K562 (cell line): Measurements from ENCODE around the gene MRPS18B. TPM values are rescaled to one million over a fixed set of nuclear protein-coding genes. Genes with fewer than 3 reads are reported as not detected.
A peak's percentile ranks its signal among the peaks of the same experiment; 100 is the strongest.

Experiments
- CAMTA2 ChIP-seq: fragments of 250-450 bp; sonication (Bioruptor Pico); conservative IDR thresholded peaks from 2 replicates; pipeline ENCODE4 v1.5.1; 2022
- CEBPG ChIP-seq, 3 experiments: fragments of 200-800 bp in 1 of 3; sonication (Bioruptor generic) in 1 of 3; sonication (generic) in 1 of 3; formaldehyde crosslinking in 1 of 3; IDR thresholded peaks in 2 of 3; conservative IDR thresholded peaks in 1 of 3; 2 replicates each; pipeline versions ENCODE4 v1.6.1 to v1.8.0; 2016 to 2022; ENCODE audit warnings: missing compliant biosample characterization in 2 of 3, missing genetic modification characterization in 2 of 3, mild to moderate bottlenecking in 1 of 3, missing genetic modification reagents in 1 of 3
- ESRRB ChIP-seq: fragments of 250-450 bp; sonication (Bioruptor Pico); IDR thresholded peaks from 2 replicates; pipeline ENCODE4 v1.5.0; 2020; ENCODE audit warnings: mild to moderate bottlenecking, moderate library complexity, borderline replicate concordance
- HDGF ChIP-seq: fragments of 450-650 bp; IDR thresholded peaks from 2 replicates; pipeline ENCODE4 v1.6.1; 2016
- NFE2 ChIP-seq: IDR thresholded peaks from 2 replicates; pipeline ENCODE4 v1.6.1; 2014; ENCODE audit warnings: antibody characterized with exemption, low read depth
- PHF21A ChIP-seq: fragments of 450-650 bp; IDR thresholded peaks from 2 replicates; pipeline ENCODE4 v1.6.1; 2017; ENCODE audit warnings: low read depth, borderline replicate concordance
- POLR2B ChIP-seq: fragments of 450-650 bp; IDR thresholded peaks from 2 replicates; pipeline ENCODE4 v1.6.1; 2018; ENCODE audit warnings: low read depth; ENCODE audit not compliant: partially characterized antibody
- SNRNP70 ChIP-seq: fragments of 200-400 bp; formaldehyde crosslinking; optimal IDR thresholded peaks from 2 replicates; pipeline ENCODE3; 2017; ENCODE audit warnings: low read depth, low read length
- TAF7 ChIP-seq: fragments of 450-650 bp; IDR thresholded peaks from 2 replicates; pipeline ENCODE4 v1.6.1; 2016; ENCODE audit warnings: missing genetic modification characterization, missing compliant biosample characterization
- THRA ChIP-seq: fragments of 450-650 bp; IDR thresholded peaks from 2 replicates; pipeline ENCODE4 v1.6.1; 2017; ENCODE audit warnings: mild to moderate bottlenecking, moderate library complexity
- ZBTB11 ChIP-seq, 3 experiments: fragments of 200-800 bp in 1 of 3; fragments of 250-450 bp in 1 of 3; fragments of 450-650 bp in 1 of 3; sonication (Bioruptor Pico) in 1 of 3; sonication (Bioruptor generic) in 1 of 3; formaldehyde crosslinking in 1 of 3; IDR thresholded peaks; 2 replicates each; pipeline versions ENCODE4 v1.6.1 to v1.8.0; 2016 to 2022; ENCODE audit warnings: mild to moderate bottlenecking in 2 of 3, missing genetic modification characterization in 2 of 3, missing compliant biosample characterization in 1 of 3, moderate library complexity in 1 of 3
- ZHX1 ChIP-seq: fragments of 150-350 bp; conservative IDR thresholded peaks from 2 replicates; pipeline ENCODE4 v1.6.1; 2014; ENCODE audit warnings: low read length
- ZNF124 ChIP-seq: sonication (generic); formaldehyde crosslinking; IDR thresholded peaks from 2 replicates; pipeline ENCODE4 v1.8.1; 2022; ENCODE audit warnings: missing genetic modification reagents
- ZNF165 ChIP-seq: fragments of 250-450 bp; sonication (Bioruptor Pico); IDR thresholded peaks from 2 replicates; pipeline ENCODE4 v1.4.0; 2020; ENCODE audit warnings: borderline replicate concordance
- ZNF639 ChIP-seq, 2 experiments: fragments of 200-800 bp in 1 of 2; sonication (Bioruptor generic) in 1 of 2; sonication (generic) in 1 of 2; formaldehyde crosslinking in 1 of 2; IDR thresholded peaks in 1 of 2; conservative IDR thresholded peaks in 1 of 2; 2 replicates each; pipeline versions ENCODE4 v1.5.0 to v1.6.1; 2016 to 2020; ENCODE audit warnings: missing compliant biosample characterization in 1 of 2, missing genetic modification characterization in 1 of 2, missing genetic modification reagents in 1 of 2
- ZNF644 ChIP-seq: fragments of 200-800 bp; sonication (Bioruptor generic); IDR thresholded peaks from 2 replicates; pipeline ENCODE4 v1.6.1; 2016; ENCODE audit warnings: low read depth, missing genetic modification characterization, missing compliant biosample characterization
- ZNF695 ChIP-seq: fragments of 450-650 bp; formaldehyde crosslinking; IDR thresholded peaks from 2 replicates; pipeline ENCODE4 v1.4.0; 2020; ENCODE audit warnings: mild to moderate bottlenecking, moderate library complexity
- polyA plus RNA-seq, 8 experiments: library from polyadenylated mRNA; depleted of rRNA in 4 of 8; stranded (reverse) in 5 of 8; unstranded in 3 of 8; fragments of >200 nt; fragmentation: Nextera tagmentation in 2 of 8; fragmentation: Illumina TruSeq in 1 of 8; extraction: Ambion mirVana in 2 of 8; extraction: Trizol in 1 of 8; gene quantifications; 2 replicates each; pipeline versions ENCODE4 v1.2.1 to v1.2.3, GENCODE V29; 2011 to 2014; ENCODE audit warnings: inconsistent platforms in 1 of 8, missing spikeins in 1 of 8
- total RNA-seq, 7 experiments: library from RNA; depleted of rRNA in 6 of 7; stranded (reverse); fragments of >200 nt in 6 of 7; fragmentation: Illumina TruSeq in 2 of 7; extraction: Trizol in 2 of 7; gene quantifications; 2 replicates each; pipeline versions ENCODE4 v1.2.1 to v1.2.3, GENCODE V29; 2011 to 2021; ENCODE audit warnings: low replicate concordance in 1 of 7

Gene MRPS18B
- total and polyA plus RNA-seq, 9 of the 15 experiments (the other 6 are each of a cell fraction or from before 2014, with no cell fraction given): 132 to 383 (median 178) TPM

- peak in 2 of 3 experiments; percentile 4 to 47; a peak in 1 of 6 replicates for TF ChIP-seq ZBTB11 (CRISPR knock-in tag; IDR thresholded peaks at IDR 0.05)
- no peak for TF ChIP-seq ZNF695
- no peak for TF ChIP-seq CEBPG (CRISPR knock-in tag; IDR thresholded peaks at IDR 0.05)
- no peak for TF ChIP-seq CEBPG (tag; conservative IDR thresholded peaks at IDR 0.05 in 1 of 2, IDR thresholded peaks at IDR 0.05 in 1 of 2)
- peak; percentile 38; the same call in 1 of the 2 replicates for TF ChIP-seq CAMTA2 (CRISPR knock-in tag)
- TF ChIP-seq ZNF165: no peak
- TF ChIP-seq THRA: no peak
- TF ChIP-seq ZNF639 (CRISPR knock-in tag; conservative IDR thresholded peaks at IDR 0.05 in 1 of 2, IDR thresholded peaks at IDR 0.05 in 1 of 2): no peak
- no peak for TF ChIP-seq NFE2
- no peak for TF ChIP-seq SNRNP70
- TF ChIP-seq ZNF644 (tag): no peak
- no peak for TF ChIP-seq HDGF
- no peak for TF ChIP-seq ZHX1
- TF ChIP-seq PHF21A: no peak; the same call in 1 of the 2 replicates
- peak; percentile 24 for TF ChIP-seq POLR2B
- no peak for TF ChIP-seq ZNF124
- peak; percentile 40; the same call in 1 of the 2 replicates for TF ChIP-seq TAF7 (tag)
- no peak for TF ChIP-seq ESRRB
Measured at GRCh38 chr6:30647242-30648116, 29.8 kb downstream of the MRPS18B start (continued).
